Stromal cell of bone marrow (primary cell): ENCODE results near the gene ZDHHC12.

ENCODE experiments used
- DNase-seq: peaks from one replicate; pipeline ENCODE4 v3.0.0-alpha.2; 2012; ENCODE audit warnings: low read depth

ZDHHC12 gene, protein sequence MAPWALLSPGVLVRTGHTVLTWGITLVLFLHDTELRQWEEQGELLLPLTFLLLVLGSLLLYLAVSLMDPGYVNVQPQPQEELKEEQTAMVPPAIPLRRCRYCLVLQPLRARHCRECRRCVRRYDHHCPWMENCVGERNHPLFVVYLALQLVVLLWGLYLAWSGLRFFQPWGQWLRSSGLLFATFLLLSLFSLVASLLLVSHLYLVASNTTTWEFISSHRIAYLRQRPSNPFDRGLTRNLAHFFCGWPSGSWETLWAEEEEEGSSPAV

DNA sequence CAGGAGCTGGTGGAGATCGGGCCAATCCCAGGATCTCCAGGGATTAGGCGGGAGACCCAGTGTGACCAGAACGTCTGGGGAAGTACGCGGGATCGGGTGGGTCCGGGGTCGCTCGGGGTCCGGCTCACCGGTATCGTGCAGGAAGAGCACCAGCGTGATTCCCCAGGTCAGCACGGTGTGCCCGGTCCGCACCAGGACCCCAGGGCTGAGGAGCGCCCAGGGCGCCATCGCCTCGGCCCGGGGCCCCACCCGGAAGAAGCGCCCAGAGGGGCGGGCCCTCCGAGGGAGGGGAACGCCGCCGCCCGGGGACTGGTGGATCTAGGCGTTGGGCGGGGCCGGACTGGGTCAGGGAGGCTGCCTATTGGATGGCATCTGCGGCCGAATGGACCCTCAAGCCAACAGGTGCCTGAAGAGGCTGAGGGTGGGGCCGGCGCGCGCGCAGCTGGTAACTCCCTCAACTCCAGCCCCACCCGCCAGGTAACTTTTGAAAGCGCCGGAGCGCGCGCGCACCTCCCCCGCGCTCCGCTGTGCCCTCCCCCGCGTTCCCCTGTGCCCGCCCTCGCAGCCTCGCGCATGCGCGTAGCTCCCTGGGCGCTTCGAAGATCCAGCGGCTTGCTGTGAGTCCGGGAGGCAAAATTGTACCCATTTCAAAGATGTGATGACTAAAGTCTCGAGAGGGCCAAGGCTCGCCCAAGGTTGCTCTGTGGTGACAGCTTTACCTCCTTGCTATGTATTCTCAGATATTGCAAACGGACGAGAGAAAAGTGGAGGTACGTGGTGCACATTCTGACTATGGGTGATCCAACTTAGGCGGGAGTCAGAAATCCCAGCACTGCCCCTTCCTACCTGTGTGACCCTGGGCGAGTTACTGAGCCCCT is at the start of gene ZDHHC12:
Gene ZDHHC12 (minus strand): TSS at position 262 of the 878 bp plus-strand sequence. CDS start 34 bp downstream, at position 228.
- peak; percentile 79 for DNase-seq

DNA sequence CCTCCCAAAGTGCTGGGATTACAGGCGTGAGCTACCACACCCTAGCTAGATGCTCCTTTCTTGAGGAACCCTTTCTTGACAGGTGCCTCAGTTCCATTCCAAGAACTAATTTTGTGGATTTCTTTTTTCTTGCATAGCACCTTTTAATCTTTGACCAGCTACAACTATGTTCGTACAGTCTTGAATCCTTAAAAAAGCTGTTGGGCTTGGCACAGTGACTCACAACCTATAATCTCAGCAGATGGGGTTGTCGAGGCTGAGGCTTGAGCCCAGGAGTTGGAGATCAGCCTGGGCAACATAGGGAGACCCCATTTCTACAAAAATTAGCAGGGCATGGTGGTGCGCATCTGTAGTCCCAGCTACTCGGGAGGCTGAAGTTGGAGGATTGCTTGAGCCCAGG is 49.1 kb upstream of the ZDHHC12 start:
- DNase-seq = no peak

- DNase-seq = peak; percentile 79
Measured at GRCh38 chr9:128771745-128772519, 48.0 kb upstream of the ZDHHC12 start, which contains the start of gene ZER1. Gene ZER1, minus strand, starts transcription at chr9:128771927. Its CDS starts 16,362 bp downstream, at chr9:128755565.

DNA sequence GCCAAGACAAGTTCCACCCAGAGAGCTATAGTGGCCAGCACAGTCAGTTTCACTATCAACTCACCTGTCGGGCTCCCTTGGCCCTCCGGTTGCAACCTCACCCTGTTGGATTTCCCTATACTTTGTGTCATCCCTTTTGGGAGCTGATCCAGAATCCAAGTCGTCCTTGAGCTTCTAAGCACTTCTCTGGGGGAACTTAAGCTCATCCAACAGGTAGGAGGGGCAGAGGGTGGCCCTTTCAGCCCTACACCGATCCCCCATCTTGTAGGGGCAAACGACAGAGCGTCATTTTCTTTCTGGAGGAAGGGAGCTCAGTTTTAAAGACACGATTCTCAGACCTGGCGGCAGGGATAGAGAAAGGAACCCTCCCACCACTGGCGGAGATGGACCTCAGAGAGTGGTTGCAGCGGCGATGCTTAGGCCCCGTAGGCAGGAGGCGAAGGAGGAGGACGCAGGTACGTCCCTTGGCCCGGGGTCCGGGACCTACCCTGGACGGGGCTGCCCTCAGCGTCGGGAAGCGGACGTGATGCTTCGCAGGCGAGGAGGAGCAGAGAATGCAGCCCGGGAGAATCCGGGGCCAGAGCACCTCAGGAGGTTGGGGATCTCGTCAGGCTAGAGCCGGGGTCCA is 47.3 kb upstream of the ZDHHC12 start:
- DNase-seq = no peak

DNA sequence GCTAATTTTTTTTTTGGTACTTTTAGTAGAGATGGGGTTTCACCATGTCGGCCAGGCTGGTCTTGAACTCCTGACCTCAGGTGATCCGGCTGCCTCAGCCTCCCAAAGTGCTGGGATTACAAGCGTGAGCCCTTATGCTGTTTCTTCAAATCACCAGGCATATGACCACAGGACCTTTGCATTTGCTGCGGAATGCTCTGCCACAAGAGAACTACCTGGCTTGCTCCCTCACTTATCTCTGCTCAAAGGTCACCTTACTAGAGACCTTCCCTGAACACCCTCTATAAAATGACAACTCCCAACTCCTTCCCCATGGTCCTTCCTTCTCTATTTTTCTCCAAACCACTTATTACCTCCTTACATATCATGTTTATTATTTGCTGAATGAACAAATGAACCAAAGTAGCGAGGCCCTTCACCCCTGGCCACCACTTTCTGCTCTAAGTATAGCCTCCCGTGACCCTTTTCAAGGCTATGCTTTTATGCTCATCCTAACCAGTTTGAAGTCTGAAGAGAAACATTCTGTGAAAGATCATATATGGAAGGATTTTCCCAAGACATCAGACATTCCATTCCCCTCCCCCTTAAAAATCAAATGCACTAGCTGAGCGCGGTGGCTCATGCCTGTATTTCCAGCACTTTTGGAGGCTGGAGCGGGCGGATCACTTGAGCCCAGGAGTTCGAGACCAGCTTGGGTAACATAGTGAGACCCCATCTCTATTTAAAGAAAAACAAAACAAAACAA is 46.5 kb upstream of the ZDHHC12 start:
- DNase-seq = no peak

GRCh38 chr9:128768606-128769005 is 44.7 kb upstream of the ZDHHC12 start:
- DNase-seq = no peak

DNA sequence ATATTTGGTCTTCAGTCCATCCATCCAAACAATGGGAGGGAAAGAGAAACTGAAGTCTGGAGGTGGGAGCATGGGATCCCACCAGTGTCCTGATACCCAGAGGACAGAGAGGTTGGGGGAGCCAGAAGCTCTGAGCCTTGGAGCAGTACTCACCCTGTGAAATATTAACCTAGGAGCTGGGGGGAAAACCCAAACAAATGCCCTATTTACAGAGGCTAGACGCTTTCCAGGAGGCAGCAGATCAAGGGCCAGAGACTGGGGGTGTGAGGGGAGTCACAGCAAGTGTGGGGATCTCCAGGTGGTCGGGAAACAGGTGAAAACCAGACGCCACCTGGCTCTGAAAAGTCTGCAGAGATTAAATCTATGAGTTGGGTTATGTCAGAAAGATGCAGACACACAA is 41.6 kb upstream of the ZDHHC12 start:
- no peak for DNase-seq

- no peak for DNase-seq
Measured at GRCh38 chr9:128764361-128764760, 40.4 kb upstream of the ZDHHC12 start.

DNA sequence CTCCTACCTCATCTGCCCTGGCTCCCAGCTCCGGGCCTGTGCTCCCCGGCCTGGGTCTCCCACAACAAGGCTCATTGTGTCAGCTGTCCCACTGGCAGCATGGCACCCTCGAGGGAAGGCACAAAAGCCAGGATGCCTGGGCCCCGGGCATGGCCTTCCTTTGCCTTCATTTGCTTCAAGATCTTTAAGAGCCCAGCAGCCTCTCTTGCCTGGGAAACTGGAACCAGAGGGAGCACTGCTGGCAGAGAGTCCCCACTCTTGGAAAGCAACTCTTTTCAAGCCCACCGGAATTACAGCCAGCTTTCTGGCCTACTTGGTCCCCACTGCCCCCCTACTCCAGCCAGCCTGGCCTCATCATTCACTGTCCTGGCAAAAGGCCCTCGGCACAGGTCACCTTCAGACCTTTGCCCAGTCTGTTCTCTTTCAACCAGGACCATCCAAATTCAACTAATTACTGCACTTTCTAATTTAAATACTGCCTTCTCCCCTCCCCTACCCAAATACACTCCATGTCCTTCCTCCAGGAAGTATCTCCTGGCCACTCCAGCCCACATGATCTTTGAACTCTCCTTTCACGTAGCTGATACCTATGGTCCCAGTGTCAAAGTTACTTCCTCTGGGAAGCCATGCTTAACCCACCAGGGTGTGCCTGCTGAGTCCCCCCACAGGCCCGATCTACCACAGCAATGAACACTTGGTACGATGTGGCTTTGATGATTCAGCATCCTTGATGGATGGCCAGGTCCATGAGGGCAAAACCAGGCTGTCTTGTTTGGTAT is 38.9 kb upstream of the ZDHHC12 start:
- no peak for DNase-seq

DNA sequence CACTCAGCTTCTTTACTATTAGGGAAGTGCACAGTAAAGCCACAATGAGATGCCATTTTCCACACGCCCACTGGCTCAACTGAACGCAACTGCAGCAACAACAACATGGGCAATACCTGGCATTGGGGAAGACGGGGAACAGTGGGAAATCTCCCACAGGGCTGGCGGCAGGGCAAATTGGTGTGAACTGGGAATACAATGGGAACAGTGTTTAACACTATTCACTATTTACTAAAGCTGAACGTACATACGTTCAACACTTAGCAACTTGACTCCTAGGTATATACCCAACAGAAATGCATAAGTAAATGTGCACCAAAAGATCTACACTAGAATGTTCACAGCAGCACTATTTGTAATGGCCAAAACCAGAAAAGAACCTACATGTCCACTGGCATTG is 33.7 kb upstream of the ZDHHC12 start:
- no peak for DNase-seq

DNA sequence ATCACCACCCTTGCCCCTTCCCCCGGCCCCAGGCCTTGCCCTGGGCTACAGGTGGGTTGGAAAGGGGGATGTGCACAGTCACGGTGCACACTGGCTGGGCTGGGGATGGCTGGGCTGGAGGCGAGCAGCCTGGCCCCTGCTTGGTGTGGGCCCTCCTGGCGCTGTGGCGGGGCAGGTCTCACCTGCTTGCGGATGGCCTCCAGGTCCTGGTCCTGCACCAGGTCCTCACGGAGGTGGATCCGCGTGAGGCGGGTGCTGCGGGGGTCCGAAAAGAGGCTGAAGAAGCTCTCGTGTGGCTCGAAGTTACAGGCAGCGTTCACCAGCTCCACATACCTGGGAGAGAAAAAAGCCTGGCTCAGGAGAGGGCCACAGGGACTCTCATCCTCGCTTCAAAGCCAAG is 29.7 kb upstream of the ZDHHC12 start:
- DNase-seq = no peak

- DNase-seq = no peak
Measured at GRCh38 chr9:128750926-128751595, 27.1 kb upstream of the ZDHHC12 start.

GRCh38 chr9:128747241-128747640 is 23.3 kb upstream of the ZDHHC12 start:
- no peak for DNase-seq

- no peak for DNase-seq
Measured at GRCh38 chr9:128743421-128743820, 19.5 kb upstream of the ZDHHC12 start.

DNA sequence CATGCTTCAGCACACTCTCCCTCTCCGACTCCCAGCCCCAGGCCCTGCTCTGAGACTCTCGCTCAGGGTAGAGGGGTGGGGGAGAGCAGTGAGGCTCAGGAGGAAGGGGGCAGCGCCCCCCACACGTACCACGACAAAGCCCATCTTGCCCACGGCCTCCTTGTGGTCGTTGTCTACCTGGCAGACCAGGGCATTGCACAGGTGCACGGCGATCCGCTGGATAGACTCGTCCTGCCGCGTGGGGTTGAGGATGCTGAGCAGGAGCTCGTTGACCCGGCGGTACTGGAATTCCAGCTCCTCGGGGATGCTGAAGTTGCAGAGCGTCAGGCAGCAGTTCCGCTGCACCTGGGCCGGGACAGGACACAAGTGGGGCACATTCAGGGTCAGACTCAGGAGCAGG is 18.5 kb upstream of the ZDHHC12 start:
- DNase-seq = no peak

DNA sequence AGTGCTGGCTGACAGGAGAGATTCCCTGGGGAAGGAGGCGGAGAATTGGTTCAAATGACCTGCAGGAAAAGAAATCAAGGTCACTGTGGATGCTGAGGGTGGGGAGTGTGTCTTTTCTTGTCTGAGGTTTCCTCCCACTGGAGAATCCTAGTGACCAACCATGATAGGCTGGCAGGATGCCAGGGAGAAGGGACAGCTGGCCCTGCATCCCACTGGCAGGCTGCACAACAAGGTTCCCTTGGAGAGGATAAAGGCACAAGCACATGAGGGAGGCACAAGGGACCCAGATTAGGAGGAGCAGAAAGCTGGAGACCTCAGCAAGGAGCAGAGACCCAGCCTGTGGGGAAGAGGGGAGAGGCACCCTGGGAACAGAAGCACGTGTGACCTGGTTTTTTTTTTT is 11.4 kb upstream of the ZDHHC12 start:
- no peak for DNase-seq

- peak; percentile 45 for DNase-seq
Measured at GRCh38 chr9:128733256-128733655, 9.3 kb upstream of the ZDHHC12 start.

GRCh38 chr9:128732576-128732975 is 8.6 kb upstream of the ZDHHC12 start:
- DNase-seq = no peak

GRCh38 chr9:128731691-128732090 is 7.8 kb upstream of the ZDHHC12 start:
- no peak for DNase-seq

DNA sequence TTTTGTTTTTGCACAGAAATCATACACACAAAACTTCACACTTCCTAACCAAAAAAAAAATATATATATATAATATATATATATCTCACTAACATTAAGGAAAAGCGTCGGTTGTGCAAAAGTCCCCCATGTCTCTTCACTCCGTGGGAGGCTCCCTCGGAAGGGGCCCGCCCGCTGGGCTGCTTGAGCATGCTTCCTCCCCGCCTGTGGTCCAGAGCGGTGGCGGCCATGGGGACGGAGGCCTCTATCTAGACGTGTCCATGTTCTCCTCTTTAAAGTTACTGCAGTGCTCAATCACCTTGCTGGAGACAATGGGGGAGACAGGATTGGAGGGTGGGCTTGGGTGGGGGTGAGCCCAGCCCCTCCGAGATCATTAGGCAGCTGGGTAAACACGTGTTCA is 7.2 kb upstream of the ZDHHC12 start:
- DNase-seq = no peak
